ENCODE data around the gene ZNF296.
"Not testable (repeated sequence)": the region's sequence is repeated elsewhere in the genome, so short reads cannot be mapped to it uniquely, and the experiment has no call there.

ZNF296 gene

DNA sequence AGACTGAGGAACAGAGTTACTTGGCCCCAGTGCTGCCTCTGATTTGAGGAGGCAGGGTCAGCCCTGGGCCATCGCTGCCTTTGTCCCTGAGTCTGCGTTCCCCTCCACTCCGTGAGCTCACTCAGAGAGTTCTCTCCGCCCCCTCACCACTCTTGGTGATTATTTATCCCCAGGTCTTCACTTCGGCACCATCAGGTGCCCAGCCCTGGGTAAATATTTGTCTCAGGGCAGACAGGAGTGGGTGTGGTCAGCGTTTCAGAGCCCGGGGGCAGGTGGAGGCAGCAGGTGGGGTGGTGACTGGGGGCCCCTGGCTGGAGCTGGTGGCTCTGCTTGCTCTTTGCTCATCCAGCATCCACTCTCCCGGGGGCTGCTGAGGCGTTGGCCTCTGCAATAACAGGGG, 37.4 kb upstream of the ZNF296 start:
- H3K4me3 ChIP-seq (ENCODE audit: low read length) = no peak overlapping the region
- no peaks in the 10 kb centered on the region for H3K9me3 ChIP-seq (ENCODE audit: low read length)
- H3K4me1 ChIP-seq (ENCODE audit: insufficient read depth, low read length) = peaks cover 14% of the 10 kb centered on the region
- H3K27me3 ChIP-seq (ENCODE audit: insufficient read depth, low read length) = no peaks in the 10 kb centered on the region
- H2AFZ ChIP-seq (ENCODE audit: low read depth, low read length) = no peak overlapping the region
- H3K36me3 ChIP-seq (ENCODE audit: insufficient read depth, low read length) = peaks cover 4% of the 10 kb centered on the region

DNA sequence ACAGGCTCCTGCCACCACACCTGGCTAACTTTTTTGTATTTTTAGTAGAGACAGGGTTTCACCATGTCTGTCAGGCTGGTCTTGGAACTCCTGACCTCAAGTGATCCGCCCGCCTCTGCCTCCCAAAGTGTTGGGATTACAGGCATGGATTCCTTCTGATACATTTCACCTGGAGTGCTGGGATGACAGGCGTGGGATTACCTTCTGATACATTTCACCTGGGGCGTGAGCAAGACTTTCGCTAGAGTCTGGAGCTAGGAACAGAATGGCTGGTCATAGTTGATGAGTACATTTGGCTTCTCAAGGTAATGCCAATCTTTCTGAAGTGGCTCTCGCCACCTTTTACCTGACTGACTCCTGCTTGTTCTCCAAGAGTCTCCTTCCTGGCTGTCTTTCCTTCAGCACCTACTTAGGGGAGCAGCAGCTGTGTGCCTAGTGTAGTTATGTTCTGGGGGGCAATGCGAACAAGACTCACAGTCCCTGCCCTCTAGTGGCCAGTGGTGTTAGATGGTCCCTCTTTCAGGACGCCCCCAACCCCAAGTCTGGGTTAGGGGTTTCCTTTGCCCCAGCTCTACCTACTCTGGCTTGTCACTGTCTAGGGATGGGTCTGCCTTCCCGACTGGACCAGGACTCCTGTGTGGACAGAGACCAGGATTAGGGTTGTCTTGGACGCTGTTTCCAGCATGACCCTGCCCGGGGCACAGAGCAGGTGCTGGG, 36.0 kb upstream of the ZNF296 start:
- H3K9me3 ChIP-seq (ENCODE audit: low read length) = no peaks in the 10 kb centered on the region
- H2AFZ ChIP-seq (ENCODE audit: low read depth, low read length) = no peak overlapping the region
- peaks cover 1% of the 10 kb centered on the region for H3K4me1 ChIP-seq (ENCODE audit: insufficient read depth, low read length)
- peaks cover 4% of the 10 kb centered on the region for H3K36me3 ChIP-seq (ENCODE audit: insufficient read depth, low read length)
- H3K4me3 ChIP-seq (ENCODE audit: low read length) = no peak overlapping the region
- H3K27me3 ChIP-seq (ENCODE audit: insufficient read depth, low read length) = no peaks in the 10 kb centered on the region

DNA sequence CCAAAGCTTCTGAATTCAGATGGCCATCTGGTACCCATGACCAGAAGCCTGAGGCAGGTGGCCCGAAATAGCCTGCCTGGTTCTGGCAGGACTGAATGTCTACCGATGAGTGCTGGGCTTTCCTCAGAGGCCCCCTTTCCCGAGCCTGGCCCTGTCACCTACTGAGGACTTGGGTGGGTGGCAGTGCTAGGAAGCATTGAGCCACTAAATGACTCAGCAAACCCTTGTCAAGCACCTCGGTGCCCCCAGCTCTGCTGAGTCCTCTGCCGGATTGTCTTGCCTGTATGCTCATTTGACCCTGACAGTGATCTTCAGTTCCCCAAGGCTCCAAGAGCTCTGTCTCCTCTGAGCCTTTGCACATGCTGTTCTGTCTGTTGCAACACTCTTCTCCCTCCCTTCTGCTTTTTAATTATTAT, 34.6 kb upstream of the ZNF296 start:
- no peaks in the 10 kb centered on the region for H3K9me3 ChIP-seq (ENCODE audit: low read length)

DNA sequence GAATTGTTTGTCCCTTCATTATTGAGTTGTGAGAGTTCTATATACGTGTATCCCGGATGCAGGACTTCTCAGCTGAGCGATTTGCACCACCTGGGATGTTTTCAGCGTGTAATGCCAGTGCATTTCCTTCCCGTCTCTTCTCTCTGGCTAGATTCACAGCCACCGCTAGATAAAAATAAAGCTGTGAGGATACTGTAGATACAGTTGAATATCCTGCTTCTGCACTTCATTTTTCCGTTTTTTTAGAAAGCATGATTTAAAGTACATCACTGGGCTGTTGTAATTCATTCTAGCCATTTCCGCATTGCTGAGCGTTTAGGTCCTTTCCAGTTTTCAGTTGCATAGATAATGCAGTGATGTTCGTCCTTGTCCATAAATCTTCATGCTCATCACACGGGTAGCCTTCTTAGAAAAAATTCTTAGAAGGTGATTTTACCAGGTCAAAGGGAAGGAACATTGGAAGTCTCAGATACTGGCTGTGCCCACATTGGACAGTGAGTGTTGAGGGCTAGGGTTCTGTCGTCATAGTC, 31.4 kb upstream of the ZNF296 start:
- Histone ChIP-seq H3K4me1 (ENCODE audit: insufficient read depth, low read length) (peaks cover 15% of the 10 kb centered on the region), H3K4me3 (ENCODE audit: low read length) (no peak overlapping the region), H3K27me3 (ENCODE audit: insufficient read depth, low read length) (no peaks in the 10 kb centered on the region), H2AFZ (ENCODE audit: low read depth, low read length) (no peak overlapping the region), H3K36me3 (ENCODE audit: insufficient read depth, low read length) (peaks cover 4% of the 10 kb centered on the region), H3K9me3 (ENCODE audit: low read length) (no peaks in the 10 kb centered on the region)

More for the DNA sequence above, 34.6 kb upstream of the ZNF296 start:
- no peaks in the 10 kb centered on the region for H3K27me3 ChIP-seq (ENCODE audit: insufficient read depth, low read length)
- peaks cover 4% of the 10 kb centered on the region for H3K36me3 ChIP-seq (ENCODE audit: insufficient read depth, low read length)
- H2AFZ ChIP-seq (ENCODE audit: low read depth, low read length) = no peak overlapping the region
- H3K4me1 ChIP-seq (ENCODE audit: insufficient read depth, low read length) = no peaks in the 10 kb centered on the region
- no peak overlapping the region for H3K4me3 ChIP-seq (ENCODE audit: low read length)

DNA sequence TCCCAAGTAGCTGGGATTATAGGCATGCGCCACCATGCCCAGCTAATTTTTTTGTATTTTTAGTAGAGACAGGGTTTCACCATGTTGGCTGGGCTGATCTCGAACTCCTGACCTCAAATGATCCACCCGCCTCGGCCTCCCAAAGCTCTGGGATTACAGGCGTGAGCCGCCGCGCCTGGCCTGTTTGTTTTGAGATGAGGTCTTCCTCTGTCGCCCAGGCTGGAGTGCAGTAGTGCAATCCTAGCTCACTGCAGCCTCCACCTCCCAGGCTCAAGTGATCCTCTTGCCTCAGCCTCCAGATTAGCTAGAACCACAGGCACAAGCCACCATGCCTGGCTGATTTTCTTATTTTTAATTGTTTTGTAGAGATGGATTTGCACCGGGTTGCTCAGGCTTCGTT, 30.1 kb upstream of the ZNF296 start:
- H3K36me3 ChIP-seq (ENCODE audit: insufficient read depth, low read length); H2AFZ ChIP-seq (ENCODE audit: low read depth, low read length); H3K9me3 ChIP-seq (ENCODE audit: low read length): not testable (repeated sequence)

DNA sequence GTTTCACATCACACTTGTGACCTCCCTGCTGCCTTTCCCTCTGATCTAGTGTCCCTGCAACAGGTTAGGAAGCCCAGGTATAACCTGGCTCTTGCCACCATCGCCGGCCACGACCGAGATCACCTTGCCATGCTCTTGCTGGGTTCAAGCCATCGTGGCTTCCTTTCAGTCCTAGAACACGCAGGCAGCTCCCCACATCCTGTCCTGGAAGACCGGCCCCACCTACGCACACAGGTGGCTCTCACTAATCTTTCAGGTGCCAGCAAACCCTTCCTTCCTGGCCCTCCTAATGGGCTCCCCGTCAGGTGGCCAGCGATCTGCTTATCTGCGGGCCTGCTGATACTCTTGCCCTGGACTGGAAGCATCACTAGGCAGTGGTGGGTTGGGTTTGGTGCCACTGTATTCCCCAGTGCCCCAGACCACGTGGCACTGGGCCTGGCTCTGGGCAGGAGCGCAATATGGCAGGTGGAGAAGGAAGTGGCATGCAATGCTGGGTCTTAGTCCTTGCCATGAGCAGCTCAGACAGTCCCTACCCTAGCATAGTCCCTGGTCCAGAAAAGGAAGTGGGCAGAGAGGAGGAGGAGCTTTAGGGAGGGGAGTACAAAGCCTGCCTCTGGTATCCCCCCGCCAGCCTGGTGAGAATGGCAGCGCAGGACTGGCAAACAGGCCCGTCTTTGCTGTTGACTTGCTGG, 28.5 kb upstream of the ZNF296 start:
- H3K36me3 ChIP-seq (ENCODE audit: insufficient read depth, low read length) = peaks cover 4% of the 10 kb centered on the region
- H3K4me3 ChIP-seq (ENCODE audit: low read length) = no peak overlapping the region
- no peaks in the 10 kb centered on the region for H3K9me3 ChIP-seq (ENCODE audit: low read length)
- peaks cover 36% of the 10 kb centered on the region for H3K4me1 ChIP-seq (ENCODE audit: insufficient read depth, low read length)
- H3K27me3 ChIP-seq (ENCODE audit: insufficient read depth, low read length) = no peaks in the 10 kb centered on the region
- no peak overlapping the region for H2AFZ ChIP-seq (ENCODE audit: low read depth, low read length)

More for the DNA sequence above, 30.1 kb upstream of the ZNF296 start:
- not testable (repeated sequence) for H3K27me3 ChIP-seq (ENCODE audit: insufficient read depth, low read length); H3K4me3 ChIP-seq (ENCODE audit: low read length)
- peaks cover 20% of the 10 kb centered on the region for H3K4me1 ChIP-seq (ENCODE audit: insufficient read depth, low read length)

DNA sequence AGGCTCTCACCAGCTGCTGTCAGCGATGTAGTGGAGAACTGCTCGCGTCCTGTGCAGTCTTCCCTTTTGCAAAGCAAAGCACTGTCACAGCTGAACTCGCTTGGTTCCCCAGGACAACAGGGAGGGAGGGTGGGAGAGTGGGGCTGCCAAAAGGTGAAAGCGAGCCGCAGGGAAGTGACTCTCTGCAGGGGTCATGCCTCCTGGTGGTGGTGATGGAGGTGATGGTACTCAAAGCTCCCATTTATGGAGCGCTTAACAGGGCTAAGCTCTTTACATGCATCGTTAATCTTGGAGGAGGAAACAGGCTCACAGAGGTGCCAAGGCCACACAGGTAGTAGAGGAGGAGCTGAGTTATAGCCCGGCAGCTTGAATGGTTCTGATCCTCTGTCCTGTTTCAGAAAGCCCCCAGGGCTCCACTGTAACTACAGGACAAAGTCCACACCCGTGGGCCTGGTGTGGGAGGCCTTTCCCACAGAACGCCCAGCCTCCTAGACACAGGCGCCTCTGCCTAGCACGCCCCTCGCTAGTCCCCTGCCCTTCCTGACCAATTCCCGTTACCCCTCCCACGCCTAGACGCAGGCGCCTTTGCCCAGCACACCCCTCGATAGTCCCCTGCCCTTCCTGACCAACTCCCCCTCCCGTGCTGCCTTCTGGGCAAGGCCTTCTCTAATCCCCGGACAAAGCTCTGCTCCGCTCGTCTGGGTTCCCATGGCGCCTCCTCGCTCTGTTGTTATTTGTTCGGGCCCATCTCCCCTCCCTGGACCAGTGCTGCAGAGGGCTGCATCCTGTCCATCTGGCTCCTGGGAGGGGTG, 27.4 kb upstream of the ZNF296 start:
- no peaks in the 10 kb centered on the region for H3K9me3 ChIP-seq (ENCODE audit: low read length)
- no peaks in the 10 kb centered on the region for H3K27me3 ChIP-seq (ENCODE audit: insufficient read depth, low read length)
- H3K4me1 ChIP-seq (ENCODE audit: insufficient read depth, low read length) = peaks cover 46% of the 10 kb centered on the region
- H3K4me3 ChIP-seq (ENCODE audit: low read length) = no peak overlapping the region
- H3K36me3 ChIP-seq (ENCODE audit: insufficient read depth, low read length) = no peaks in the 10 kb centered on the region
- no peak overlapping the region for H2AFZ ChIP-seq (ENCODE audit: low read depth, low read length)

DNA sequence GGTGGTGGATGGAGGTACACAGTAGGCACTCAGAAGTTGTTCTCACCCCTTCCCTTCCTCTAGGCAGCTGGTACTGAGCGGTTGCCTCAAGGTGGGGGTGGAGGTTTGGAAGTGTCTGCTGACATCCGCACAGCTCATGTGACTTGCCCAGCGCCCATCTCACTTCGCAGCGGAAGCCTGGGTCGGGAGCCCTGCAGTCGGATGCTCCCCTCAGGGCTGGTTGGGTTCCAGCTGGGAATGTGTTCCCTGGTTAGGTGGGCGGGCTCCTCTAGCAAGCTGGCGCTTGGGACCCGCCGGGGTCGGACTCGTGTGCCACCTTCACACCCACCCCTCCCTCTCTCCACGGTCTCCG, 26.9 kb upstream of the ZNF296 start:
- Histone ChIP-seq H3K9me3 (ENCODE audit: low read length) (no peaks in the 10 kb centered on the region), H2AFZ (ENCODE audit: low read depth, low read length) (no peak overlapping the region), H3K4me3 (ENCODE audit: low read length) (no peak overlapping the region), H3K36me3 (ENCODE audit: insufficient read depth, low read length) (no peaks in the 10 kb centered on the region), H3K27me3 (ENCODE audit: insufficient read depth, low read length) (no peaks in the 10 kb centered on the region), H3K4me1 (ENCODE audit: insufficient read depth, low read length) (peaks cover 52% of the 10 kb centered on the region)

DNA sequence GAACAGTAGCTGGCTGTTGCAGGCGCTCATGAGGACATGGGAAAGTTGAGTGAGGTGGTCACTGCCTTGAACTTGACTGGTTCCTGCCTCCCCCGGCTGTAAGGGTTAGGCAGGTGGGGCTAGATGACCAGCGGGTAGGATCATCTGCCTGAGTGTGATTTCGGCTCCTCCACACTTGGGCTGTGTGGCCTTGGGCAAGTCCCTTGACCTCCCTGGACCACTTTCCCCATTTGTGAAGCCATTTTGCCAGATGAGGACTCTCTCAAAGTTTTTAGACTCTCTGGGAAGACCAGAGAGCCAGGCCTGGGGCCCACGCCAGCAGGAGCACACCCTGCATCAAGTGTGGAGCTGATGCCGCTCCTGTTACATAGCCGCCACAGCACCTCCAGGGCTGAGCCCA, 26.2 kb upstream of the ZNF296 start:
- Histone ChIP-seq H3K4me3 (ENCODE audit: low read length) (no peak overlapping the region), H3K4me1 (ENCODE audit: insufficient read depth, low read length) (peaks cover 59% of the 10 kb centered on the region), H3K36me3 (ENCODE audit: insufficient read depth, low read length) (no peaks in the 10 kb centered on the region), H3K9me3 (ENCODE audit: low read length) (no peaks in the 10 kb centered on the region), H3K27me3 (ENCODE audit: insufficient read depth, low read length) (no peaks in the 10 kb centered on the region), H2AFZ (ENCODE audit: low read depth, low read length) (no peak overlapping the region)

DNA sequence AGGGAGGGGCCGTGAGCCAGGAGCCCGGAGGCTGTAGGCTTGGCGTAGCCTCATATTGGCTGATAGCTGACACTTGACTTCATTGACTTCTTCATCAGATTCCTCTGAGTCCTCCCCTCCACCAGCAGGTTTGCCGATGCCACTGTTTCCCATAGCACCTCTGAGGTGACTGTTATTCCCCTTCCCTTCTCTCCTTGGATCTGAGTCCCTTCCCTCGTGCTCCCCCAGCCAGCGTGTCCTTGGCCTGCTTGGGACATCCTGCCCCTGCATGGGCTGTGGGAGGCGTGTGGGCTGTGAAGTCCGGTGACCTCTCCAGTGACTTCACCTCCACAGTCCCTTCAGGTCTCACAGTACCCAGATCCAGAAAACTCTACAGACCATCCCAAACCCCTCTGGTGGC, 25.5 kb upstream of the ZNF296 start:
- H3K4me3 ChIP-seq (ENCODE audit: low read length) = no peak overlapping the region
- H3K36me3 ChIP-seq (ENCODE audit: insufficient read depth, low read length) = no peaks in the 10 kb centered on the region
- peaks cover 60% of the 10 kb centered on the region for H3K4me1 ChIP-seq (ENCODE audit: insufficient read depth, low read length)
- H3K27me3 ChIP-seq (ENCODE audit: insufficient read depth, low read length) = no peaks in the 10 kb centered on the region
- H2AFZ ChIP-seq (ENCODE audit: low read depth, low read length) = no peak overlapping the region
- H3K9me3 ChIP-seq (ENCODE audit: low read length) = no peaks in the 10 kb centered on the region

DNA sequence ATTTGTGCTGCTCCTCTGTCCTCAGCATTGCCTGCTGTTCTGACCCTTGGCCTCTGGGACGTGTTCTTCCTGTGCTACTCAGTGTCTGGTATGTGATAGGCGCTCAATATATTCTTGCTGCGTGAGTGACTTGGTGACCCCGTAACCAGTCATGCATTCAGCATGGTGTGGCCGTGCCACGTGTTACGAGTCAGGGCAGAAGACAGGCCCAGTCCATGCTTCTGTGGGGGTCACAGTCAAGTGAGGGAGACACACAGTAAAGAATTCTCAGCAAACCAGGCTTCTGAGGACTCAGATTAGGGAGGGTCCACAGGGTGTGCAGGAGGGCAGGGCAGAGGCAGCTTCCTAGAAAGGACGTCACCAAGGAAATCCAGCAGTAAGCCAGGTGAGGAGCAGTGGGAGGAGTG, 24.6 kb upstream of the ZNF296 start:
- no peaks in the 10 kb centered on the region for H3K27me3 ChIP-seq (ENCODE audit: insufficient read depth, low read length)
- no peaks in the 10 kb centered on the region for H3K36me3 ChIP-seq (ENCODE audit: insufficient read depth, low read length)
- no peaks in the 10 kb centered on the region for H3K9me3 ChIP-seq (ENCODE audit: low read length)
- no peak overlapping the region for H2AFZ ChIP-seq (ENCODE audit: low read depth, low read length)
- H3K4me1 ChIP-seq (ENCODE audit: insufficient read depth, low read length) = peaks cover 60% of the 10 kb centered on the region
- no peak overlapping the region for H3K4me3 ChIP-seq (ENCODE audit: low read length)

DNA sequence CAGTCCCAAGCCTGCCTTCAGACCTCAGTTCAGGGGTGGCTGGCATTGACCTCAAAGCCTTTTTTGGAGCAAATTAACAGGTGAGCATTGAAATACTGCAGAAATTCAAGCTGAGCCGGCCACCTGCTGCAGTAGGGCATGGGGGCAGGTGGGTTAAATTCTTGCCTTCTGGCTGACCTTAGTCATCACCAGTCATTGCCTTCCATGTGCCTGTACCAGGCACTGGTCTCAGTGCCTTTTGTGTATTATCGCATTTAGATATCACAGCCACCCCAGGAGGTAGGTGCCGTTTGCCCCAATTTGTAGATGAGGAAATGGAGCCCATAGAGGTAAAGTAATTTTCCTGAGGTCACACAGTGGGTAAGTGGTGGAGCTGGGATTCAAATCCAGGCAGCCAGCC, 23.9 kb upstream of the ZNF296 start:
- Histone ChIP-seq H2AFZ (ENCODE audit: low read depth, low read length) (no peak overlapping the region), H3K36me3 (ENCODE audit: insufficient read depth, low read length) (no peaks in the 10 kb centered on the region), H3K4me3 (ENCODE audit: low read length) (no peak overlapping the region), H3K9me3 (ENCODE audit: low read length) (no peaks in the 10 kb centered on the region), H3K27me3 (ENCODE audit: insufficient read depth, low read length) (no peaks in the 10 kb centered on the region), H3K4me1 (ENCODE audit: insufficient read depth, low read length) (peaks cover 60% of the 10 kb centered on the region)

Measured in neuron (in vitro differentiated cells).